SW 1271 (cell line): ENCODE measurements around the gene PRKG2.

Source experiments
- DNase-seq, 2 experiments: peaks; one replicate each; lab custom pipeline; 2025; lab: John Stamatoyannopoulos, UW

Gene PRKG2

DNA sequence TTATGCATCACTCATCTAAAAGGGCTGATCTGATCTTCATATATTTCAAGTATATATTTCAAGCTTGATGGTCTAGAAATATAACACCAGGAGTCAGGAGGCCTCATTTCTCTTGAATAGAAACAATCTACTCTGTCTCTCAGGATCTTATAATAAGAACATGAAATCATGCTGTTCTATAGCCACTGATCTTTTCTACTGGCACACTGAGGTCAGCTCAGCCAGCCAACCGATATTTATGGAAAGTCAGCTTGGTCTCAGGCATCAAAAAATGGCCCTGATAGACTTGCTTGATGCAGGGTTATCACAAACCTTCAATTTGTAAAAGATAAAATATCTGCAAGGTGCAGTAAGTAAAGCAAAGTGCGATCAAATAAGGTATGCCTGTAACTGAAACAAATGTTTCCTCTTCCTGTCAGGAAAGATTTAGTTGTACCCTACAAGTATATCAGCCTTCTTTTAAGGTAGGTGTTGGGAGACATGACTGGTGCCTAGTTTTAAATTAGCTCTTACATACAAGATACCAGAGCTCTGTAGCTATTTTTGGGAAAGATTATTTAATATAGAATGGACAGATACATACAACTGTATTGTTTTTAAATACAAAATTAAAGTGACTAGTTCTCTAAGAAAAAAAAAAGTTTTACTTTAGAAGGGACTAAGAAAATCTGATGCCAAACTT lies 121.2 kb downstream of the PRKG2 start:
- DNase-seq = no peak

DNA sequence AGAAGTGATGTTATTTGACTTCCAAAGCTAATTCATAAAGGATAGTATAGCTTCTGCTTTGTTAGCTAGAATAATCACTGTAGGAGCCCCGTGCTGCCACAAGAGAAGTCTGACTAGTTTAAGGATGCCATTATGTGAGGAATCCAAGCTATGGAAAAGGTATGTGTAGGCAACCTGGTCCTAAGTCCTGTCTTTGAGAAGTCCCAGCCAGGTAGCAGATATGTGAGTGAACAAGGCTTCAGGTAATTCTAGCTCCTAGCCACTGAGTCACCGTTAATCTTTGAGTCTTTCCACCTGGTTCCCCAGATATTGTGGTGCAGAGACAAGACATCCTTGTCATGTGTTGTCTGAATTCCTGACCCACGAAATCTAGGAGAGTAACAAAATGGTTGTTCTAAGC lies 129.0 kb downstream of the PRKG2 start:
- no peak for DNase-seq

DNA sequence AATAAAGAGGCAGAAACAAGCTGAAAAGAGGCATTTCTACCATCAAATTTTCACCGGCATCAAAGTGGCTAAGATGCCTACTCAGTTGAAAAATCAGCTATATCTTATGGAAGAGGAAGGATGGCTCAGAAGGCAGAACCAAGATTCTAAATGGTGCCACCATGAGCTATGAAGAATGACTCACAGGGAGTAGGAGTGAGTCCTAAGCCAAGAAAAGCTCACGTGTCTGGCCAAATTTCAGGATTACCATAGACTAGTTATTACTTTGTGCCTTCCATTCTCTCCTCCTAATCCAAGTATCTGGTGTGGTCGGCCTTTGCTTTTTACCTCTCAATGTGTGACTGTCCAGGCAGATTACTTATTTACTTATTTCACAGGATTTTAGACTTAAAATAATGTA lies 129.7 kb downstream of the PRKG2 start:
- no peak for DNase-seq

DNA sequence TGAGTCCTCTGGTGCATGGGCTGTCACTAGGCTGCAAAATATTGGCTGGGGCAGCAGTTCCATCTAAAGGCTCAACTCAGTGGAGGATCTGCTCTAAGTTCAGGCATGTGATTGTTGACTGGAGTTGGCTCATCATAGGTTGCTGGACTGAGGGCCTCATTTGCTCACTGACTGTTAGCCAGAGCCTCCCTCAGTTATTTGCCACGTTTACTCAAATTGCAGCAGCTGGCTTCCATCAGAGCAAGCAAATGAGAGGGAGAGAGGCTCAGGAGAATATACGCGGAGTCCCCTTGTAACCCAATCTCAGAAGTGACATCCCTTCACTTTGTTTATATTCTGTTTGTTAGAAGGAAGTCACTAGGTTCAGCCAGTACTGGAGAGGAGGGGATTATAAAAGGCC lies 130.4 kb downstream of the PRKG2 start:
- DNase-seq = no peak

DNA sequence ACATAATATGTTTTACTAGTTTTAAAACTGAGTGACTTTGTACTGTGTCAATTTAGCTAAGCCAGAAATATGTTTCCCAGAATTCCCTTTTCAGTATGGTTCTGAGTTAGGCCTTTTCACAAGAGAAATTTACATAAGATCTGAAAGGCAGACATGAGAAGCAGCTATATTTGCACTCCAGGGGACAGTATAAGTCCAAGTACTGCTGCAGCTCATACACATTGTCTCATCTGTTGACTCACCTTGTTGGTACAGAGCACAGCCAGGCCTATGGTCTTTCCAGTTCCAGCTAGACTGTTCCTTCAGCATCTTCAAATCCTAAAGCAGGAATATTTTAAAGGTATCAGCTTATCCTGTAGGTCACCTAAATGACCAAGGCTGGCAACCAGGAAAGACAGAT lies 131.0 kb downstream of the PRKG2 start:
- no peak for DNase-seq

DNA sequence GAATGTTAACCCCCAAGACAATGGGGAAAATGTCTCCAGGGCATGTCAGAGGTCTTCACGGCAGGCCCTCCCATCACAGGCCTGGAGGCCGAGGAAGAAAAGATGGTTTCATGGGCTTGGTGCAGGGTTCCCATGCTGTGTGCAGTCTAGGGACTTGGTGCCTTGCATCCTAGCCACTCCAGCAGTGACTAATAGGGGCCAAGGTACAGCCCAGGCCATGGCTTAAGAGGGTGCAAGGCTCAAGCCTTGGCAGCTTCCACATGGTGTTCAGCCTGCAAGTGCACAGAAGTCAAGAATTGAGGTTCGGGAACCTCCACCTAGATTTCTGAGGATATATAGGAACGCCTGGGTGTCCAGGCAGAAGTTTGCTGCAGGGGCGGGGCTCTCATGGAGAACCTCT lies 133.9 kb downstream of the PRKG2 start:
- DNase-seq = no peak

DNA sequence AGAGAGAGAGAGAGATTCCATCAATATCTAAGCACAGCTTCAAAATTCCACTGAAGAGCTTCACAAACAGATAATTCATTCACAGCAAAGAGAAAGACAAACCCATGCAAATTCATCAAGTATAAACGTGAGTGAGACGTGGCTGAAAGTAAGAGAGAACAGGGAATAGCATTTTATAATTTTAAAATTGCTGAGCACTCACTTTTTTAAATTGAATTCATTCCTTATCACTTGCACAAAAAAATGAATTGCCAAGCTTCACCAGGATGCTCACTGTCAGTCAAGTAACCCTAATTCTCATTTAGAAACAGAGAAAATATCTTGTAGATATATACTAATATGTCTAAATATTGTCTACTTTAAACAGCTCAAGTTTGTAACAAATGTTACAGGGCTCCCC lies 144.0 kb downstream of the PRKG2 start:
- DNase-seq = no peak

DNA sequence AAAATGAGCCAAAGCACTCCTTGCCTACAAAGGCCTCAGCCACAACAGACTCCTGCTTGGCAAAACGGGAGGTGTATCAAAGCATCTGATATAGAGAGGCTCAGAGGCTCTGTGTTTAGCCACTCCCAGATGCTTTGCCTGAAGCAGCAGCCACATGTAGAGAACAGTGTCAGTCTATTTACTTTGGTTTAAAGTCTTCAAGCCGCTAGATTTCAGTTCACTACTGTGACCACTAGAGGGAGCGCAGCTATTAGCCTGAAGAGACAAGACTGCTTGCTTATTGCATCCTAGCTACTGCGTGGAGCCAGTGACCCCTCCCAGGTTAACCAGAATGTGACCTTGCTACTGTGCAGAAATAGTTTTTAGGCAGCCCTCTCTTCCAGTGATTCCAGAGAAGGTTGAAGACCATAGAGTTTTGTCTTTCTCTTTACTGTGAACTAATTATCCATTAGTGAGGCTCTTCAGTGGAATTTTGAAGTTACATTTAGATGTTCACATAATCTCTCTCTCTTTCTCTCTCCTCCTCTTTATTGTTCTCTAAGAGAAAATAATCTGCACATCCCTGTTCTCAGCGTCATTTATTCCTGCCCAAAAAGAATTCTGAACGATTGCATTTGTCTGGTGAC lies 145.2 kb downstream of the PRKG2 start:
- peak; percentile 9 to 69 for DNase-seq

DNA sequence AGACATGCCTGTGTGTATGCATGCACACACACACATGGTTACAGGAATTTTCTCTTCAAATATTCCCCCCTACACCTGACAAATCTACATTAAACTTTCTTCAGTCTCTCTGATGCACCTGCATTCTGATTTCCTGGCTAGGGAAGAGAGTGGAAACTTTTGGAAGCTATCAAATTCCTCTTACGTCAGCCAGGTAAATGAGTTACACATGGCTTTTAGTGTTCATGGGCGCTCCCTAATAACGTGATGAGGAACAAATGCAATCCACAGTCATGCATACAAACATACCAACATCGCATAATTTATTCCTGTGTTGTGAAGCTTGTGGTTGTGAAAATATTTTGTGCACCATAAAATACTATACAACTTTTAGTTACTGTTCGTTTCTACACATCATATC lies 149.6 kb downstream of the PRKG2 start:
- no peak for DNase-seq

DNA sequence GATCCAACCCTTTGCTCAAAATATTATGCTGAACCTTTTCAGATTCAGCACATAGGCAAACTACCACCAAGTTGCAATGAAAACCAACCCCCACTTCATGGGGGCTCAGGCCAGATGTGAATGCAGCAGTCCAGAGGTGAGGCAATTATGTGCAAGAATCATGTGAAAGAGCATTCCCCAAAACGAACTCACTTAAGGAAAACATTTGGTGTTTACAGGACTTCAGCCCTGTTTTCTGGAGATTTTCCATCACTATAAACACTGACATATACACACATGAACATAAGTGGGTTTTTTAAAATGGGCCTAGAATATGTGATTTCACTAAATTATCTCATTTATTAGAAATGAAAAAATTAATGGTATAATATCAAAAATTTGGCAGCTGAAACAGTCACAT lies 153.0 kb downstream of the PRKG2 start:
- DNase-seq = no peak

DNA sequence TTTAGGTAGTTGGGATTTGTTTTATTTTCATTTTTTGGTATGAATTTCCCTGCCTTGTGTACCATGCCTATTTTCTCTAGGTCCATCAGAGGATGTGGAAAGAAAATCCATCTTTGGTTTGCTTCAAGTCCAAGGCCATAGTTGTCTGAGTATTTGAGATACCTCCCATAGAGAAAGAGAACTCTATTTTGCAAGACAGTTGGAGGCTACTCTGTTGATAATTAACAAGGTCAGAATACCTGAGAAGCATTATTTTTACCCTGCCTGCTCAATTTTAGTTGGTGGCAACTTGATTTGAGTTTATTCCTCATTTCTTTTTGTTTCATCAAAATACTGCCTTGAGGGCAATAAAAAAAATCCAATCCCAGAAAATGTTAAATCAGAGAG lies 153.7 kb downstream of the PRKG2 start:
- no peak for DNase-seq

DNA sequence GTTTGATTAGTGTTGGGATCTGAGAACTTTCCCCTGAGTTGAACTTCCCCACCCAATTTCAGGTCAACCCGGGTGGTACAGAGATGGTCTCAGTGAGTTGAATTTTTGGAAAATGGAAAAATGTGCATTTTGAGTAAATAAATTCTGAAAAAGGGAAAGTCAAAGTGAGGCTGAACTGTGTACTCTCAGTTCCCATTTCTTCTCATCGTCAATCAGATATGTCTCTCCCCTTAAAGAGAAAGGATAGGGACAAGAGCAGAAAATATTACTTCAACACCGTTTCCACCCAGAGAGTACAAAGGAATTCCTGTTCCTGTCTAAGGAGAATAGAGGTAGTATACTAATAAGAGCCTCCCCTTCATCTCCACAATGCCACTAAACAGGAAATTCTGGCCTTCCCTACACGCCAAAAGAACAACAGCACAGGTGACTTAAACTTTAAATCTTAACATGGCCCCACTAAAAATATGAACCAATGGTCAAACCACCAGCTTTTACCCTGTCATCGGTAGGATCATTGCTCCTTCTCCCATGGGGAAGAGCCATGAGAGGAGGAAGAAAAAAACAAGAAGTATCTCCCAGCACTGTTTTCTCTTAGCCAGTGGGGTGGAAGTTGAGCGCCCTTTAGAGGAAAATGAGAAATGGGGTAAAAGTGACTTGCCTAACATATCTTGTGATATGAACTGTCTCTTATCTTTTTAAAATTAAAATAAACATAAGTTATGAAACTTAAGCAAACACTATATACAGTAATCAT lies 154.3 kb downstream of the PRKG2 start:
- DNase-seq = no peak

DNA sequence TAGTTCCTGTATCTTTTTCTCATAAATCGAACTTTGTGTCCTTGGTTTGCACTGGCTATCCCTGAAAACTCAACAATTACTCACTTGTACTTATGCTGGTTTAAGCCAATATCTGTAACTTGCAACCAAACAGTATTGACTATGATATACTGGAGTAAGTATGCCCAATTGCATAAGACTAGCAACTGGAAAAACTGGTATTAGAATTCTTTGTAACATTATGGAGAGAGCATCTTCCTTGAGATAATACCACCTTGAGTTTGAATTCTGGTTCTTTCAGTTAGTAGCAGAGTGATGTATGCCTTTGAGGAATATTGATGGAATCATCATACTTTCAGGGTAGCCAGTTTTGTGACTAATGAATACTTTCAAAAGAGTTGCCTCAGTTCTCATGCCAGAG lies 156.4 kb downstream of the PRKG2 start:
- no peak for DNase-seq

DNA sequence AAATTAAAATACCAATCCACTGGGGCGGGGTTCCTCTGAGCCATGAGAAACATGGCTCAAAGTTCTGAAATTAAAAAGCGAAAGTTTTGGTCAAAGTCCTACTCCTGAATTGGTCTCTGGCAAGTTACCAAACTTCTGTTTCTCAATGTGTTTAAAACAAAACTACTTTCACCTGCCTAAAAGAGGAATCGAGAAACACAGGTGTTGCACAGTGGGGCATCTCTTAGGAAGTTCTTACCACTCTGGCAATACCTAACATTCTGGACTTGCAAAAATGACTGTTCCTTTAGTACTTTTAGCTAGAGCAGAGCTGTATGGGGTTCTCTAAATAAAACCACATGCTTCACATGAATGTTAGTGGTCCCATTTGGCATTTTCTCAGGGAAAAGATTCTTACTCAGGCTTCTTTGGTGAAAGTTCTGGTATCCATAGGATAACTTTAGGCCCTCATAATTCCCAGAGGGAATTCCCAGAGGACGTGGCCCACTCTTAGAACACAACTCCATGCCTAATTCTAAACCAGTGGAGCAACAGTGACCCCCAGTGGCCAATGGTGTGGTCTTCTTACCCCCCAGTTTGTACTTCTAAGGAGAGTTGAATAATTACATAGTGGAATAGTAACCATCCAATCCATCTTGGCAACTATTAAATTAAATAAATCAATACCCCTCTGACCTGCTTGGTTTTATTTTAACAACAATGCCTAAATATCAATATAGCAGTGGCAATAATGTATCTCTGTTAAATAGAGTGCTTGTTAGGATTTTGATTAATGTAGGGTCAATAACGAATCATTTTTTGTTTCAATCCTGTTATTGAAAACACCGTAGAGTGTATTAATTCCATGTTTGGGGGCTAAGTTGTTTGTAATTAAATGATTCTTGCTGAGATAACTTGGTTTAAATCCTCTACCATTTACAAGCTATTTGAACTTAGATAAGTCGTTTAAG lies 162.6 kb downstream of the PRKG2 start:
- peak in 1 of 2 experiments; percentile 33 for DNase-seq

DNA sequence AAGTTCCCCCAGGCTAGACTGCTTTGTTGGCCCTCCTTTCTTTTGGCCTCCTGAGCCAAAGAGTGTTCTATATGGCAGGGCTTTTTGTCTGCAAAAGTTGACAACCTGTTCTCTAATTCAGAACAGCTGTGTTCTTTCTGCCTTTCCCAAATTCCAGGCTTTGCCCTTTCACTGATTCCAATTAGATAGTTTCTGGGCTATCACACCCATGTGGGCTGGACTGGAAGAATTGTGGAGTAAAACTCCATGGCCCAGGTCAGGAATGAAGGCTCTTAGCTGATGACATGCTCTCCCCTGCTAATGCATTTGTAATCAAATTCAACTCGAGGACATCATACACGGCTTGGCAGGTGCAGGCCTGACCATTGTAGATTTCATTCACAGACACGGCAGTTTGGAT lies 165.1 kb downstream of the PRKG2 start:
- DNase-seq = no peak

DNA sequence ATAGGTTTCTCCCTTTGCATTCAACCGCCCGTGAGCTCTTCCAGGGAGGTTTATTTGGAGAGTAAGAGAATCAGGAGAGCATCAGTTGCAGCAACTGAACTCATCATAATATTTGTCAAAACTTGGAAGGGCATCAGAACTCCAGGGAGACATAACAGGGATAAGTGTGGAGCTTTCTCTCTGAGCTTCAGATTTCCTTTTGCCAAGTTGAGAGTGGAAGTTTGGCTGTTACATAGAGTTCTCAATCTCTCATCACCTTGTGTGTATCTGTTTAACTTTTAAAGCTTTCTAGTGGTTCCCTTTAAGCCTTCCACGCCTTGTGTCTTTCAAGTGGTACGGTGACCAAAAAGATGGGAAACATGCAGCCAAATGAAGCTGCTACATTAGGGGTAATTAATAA lies 165.7 kb downstream of the PRKG2 start:
- no peak for DNase-seq

DNA sequence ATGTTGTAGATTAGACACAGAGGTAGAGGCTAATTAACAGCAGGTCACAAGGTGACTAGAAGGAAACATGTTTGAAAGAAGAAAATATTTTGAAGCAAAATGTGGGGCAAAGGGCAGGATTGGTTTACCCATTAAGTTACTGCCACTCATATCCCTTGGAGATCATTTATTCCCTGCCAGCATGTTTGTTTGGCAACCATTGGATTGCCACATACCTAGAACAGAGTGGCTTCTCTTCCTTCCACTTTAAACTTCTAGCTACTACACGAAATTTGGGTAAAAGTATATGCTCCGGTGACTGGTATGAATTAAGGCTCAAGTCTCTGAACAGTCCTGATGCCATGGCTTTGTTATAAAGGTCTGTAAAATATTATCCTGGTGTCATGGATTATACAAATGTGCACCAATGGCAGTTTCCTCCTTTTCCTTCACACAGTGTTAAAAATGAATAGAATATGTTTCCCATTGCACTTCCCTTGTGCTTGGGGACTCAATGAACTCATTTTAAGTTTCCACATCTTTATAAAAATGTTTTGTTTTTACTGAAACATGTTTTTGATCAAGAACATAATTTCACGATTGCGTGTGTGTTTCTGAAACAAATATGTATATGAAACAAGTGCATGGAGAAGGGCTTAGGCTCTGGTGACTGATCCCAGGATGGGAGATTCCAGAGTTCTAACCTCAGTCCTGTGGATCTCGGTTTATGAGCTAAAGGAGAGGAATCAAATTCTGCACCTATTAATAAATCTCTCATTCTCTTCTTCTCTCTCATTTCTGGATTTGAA lies 172.2 kb downstream of the PRKG2 start:
- no peak for DNase-seq

DNA sequence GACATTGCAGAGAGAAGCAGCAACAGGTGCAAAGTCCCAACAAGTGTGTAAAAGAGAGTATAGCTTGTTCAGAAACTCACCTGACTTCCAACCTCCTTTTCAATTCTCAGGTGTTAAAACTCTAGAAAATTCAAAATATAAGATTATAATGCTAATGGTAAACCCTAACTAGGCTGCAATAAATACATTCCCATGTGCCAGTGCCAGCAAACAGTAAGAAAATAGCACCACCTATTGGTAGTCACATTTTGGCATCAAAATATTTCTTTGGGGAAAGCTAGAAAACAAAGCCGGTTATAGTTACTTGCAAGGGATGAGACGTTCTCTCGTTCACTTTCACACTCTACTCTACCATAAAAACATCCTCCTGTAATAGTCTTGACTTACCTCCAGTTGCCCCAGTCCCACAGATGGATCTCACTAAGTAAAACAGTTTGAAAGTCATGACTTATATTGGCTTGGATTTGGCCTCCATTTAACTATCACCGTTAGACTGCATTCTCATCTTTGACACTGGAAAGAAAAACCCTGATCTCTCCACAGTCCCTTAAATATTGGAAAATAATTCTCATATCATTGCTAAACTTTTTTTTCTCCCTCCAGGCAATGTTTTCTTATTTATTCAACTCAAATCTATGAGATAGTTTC lies 174.9 kb downstream of the PRKG2 start:
- DNase-seq = peak in 1 of 2 experiments; percentile 27

DNA sequence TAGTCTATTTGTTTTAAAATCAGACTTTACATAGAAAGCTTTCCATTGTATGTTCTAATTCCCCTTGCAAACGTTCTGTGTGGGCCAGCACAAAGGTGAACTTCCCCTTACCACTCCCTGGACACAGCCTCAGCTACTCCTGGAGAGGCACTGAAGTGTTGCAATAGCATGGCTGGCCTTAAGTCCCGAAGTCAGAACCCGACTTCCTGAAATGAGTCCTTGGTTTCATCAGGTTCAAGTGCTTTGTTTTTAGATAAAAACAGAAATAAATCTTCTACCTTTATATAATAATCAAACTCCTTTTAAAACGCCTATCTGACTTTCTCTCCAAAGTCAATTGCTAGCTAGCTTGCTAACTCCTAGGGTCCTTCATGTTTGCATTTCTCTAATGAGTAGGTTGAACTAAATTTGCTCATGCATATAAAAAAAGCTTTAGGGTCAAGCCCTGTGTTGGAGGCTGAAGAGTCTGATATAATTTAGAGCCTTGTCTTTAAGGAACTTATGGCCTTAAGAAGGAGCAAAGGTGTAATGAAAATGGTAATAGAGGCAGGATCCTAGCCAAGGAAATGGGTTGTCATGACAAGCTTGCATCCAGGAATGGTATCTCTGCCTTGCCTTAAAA lies 175.6 kb downstream of the PRKG2 start:
- no peak for DNase-seq

DNA sequence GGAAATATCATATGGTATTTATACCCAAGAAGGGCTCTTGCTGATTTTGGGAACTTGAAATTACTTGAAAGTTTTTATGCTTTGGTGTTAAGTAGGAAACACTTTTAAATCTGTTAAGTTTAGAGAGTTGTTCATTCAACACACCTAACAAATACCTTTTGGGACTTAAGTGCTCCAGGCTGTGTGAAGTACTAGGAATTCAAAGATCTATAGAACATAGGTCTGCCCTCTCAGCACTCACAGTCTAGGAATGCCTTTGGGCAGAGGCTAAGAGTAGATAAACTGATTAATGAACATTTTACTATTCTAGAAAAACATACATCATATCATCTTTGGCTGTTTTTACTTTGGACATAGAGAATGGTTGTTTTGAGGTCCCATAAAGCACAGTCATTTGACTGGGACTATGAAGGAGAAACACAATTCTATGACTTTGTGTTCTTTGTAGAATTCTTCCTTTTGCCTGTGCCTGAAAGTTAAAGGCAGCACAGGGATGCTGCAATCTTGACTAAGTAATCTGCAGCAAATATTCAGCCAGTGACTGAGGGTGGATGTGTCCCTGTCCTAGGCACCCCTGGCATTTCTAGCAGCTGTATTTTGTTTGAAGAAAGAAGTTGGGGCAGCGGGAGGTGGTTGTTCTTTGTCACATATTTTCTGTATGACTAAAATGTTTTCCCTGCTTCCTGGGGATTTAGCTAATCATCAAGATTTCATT lies 176.2 kb downstream of the PRKG2 start:
- no peak for DNase-seq
